GM10266 (cell line): ENCODE data around the gene GP9.

Experiments used
- DNase-seq: peaks from one replicate; pipeline ENCODE4 v3.0.0; 2012; ENCODE audit errors: extremely low spot score
- CTCF ChIP-seq: IDR thresholded peaks from 2 replicates; pipeline ENCODE4 v1.5.1; 2012; ENCODE audit warnings: mild to moderate bottlenecking, low read depth; ENCODE audit not compliant: control insufficient read depth, insufficient read depth; ENCODE audit errors: missing control alignments

Gene GP9

GRCh38 chr3:129036222-129037092 is 24.1 kb upstream of the GP9 start:
- DNase-seq: no peak
- no peak for TF ChIP-seq CTCF

GRCh38 chr3:129037093-129037419 is 23.5 kb upstream of the GP9 start:
- no peak for TF ChIP-seq CTCF
- DNase-seq: no peak

- no peak for DNase-seq
- no peak for TF ChIP-seq CTCF
Measured at GRCh38 chr3:129038121-129038855, 22.3 kb upstream of the GP9 start.

GRCh38 chr3:129039271-129040038 is 21.1 kb upstream of the GP9 start:
- no peak for DNase-seq
- TF ChIP-seq CTCF: no peak

- no peak for TF ChIP-seq CTCF
- no peak for DNase-seq
Measured at GRCh38 chr3:129040039-129040336, 20.6 kb upstream of the GP9 start.

- no peak for DNase-seq
- TF ChIP-seq CTCF: no peak
Measured at GRCh38 chr3:129040579-129041300, 19.8 kb upstream of the GP9 start.
